GM19455 (cell line): ENCODE measurements around the gene POU6F1.
"Not testable (repeated sequence)": the region's sequence is repeated elsewhere in the genome, so short reads cannot be mapped to it uniquely, and the experiment has no call there.

Experiments used
- ATAC-seq: cut with Tn5 transposase; IDR thresholded peaks from one replicate; pipeline ENCODE4 v1.9.1; 2021; ENCODE audit not compliant: unreplicated experiment

The POU6F1 gene

GRCh38 chr12:51227962-51228361, 10.1 kb upstream of the POU6F1 start:
- no peak for ATAC-seq

- ATAC-seq, result not testable (repeated sequence)
Observed at GRCh38 chr12:51227112-51227511, 9.2 kb upstream of the POU6F1 start.

GRCh38 chr12:51225771-51226170, 7.9 kb upstream of the POU6F1 start:
- no peak for ATAC-seq

- no peak for ATAC-seq
Observed at GRCh38 chr12:51225234-51225633, 7.4 kb upstream of the POU6F1 start.

- ATAC-seq, result no peak
Observed at GRCh38 chr12:51224625-51225024, 6.8 kb upstream of the POU6F1 start.

- no peak for ATAC-seq
Observed at GRCh38 chr12:51222461-51222860, 4.6 kb upstream of the POU6F1 start.

- not testable (repeated sequence) for ATAC-seq
Observed at GRCh38 chr12:51219857-51220256, 2.0 kb upstream of the POU6F1 start.

GRCh38 chr12:51219322-51219721, 1.5 kb upstream of the POU6F1 start:
- ATAC-seq, result no peak

- ATAC-seq, result no peak
Observed at GRCh38 chr12:51218607-51219161, 822 bp upstream of the POU6F1 start.

GRCh38 chr12:51217133-51217967, 512 bp downstream of the POU6F1 start:
- ATAC-seq, result peak; percentile 32

- ATAC-seq, result no peak
Observed at GRCh38 chr12:51216642-51217041, 1.2 kb downstream of the POU6F1 start.

- no peak for ATAC-seq
Observed at GRCh38 chr12:51214895-51215294, 3.0 kb downstream of the POU6F1 start.

GRCh38 chr12:51210690-51211395, 7.0 kb downstream of the POU6F1 start:
- ATAC-seq, result no peak

GRCh38 chr12:51209259-51209658, 8.6 kb downstream of the POU6F1 start:
- ATAC-seq, result no peak

- no peak for ATAC-seq
Observed at GRCh38 chr12:51208016-51208660, 9.7 kb downstream of the POU6F1 start.

- no peak for ATAC-seq
Observed at GRCh38 chr12:51205350-51205749, 12.5 kb downstream of the POU6F1 start.

GRCh38 chr12:51202718-51203117, 15.1 kb downstream of the POU6F1 start:
- no peak for ATAC-seq

- ATAC-seq, result no peak
Observed at GRCh38 chr12:51200806-51201205, 17.1 kb downstream of the POU6F1 start.

GRCh38 chr12:51200156-51200555, 17.7 kb downstream of the POU6F1 start:
- no peak for ATAC-seq

- no peak for ATAC-seq
Observed at GRCh38 chr12:51199366-51199945, 18.4 kb downstream of the POU6F1 start.
